ENCODE results near the gene LPCAT4.
"Not testable (repeated sequence)": the region's sequence is repeated elsewhere in the genome, so short reads cannot be mapped to it uniquely, and the experiment has no call there.

LPCAT4 gene

GRCh38 chr15:34362047-34362773 lies 4.8 kb downstream of the LPCAT4 start:
- FAIRE-seq (no peak), DNase-seq (ENCODE audit: low spot score) (no peak)

GRCh38 chr15:34361278-34361677 lies 5.7 kb downstream of the LPCAT4 start:
- FAIRE-seq (no peak), DNase-seq (ENCODE audit: low spot score) (no peak)

- DNase-seq (ENCODE audit: low spot score) (no peak), FAIRE-seq (no peak)
Measured at GRCh38 chr15:34360298-34360697, 6.7 kb downstream of the LPCAT4 start.

- FAIRE-seq (no peak), DNase-seq (ENCODE audit: low spot score) (no peak)
Measured at GRCh38 chr15:34359416-34359815, 7.6 kb downstream of the LPCAT4 start.

- FAIRE-seq (no peak), DNase-seq (ENCODE audit: low spot score) (no peak)
Measured at GRCh38 chr15:34358948-34359347, 8.0 kb downstream of the LPCAT4 start.

- FAIRE-seq = no peak
- DNase-seq (ENCODE audit: low spot score) = no peak
Measured at GRCh38 chr15:34358367-34358766, 8.6 kb downstream of the LPCAT4 start.

- FAIRE-seq = no peak
- DNase-seq (ENCODE audit: low spot score) = no peak
Measured at GRCh38 chr15:34357653-34358052, 9.3 kb downstream of the LPCAT4 start.

GRCh38 chr15:34355241-34355640 lies 11.8 kb downstream of the LPCAT4 start:
- DNase-seq (ENCODE audit: low spot score) = no peak

GRCh38 chr15:34354286-34354685 lies 12.7 kb downstream of the LPCAT4 start:
- no peak for DNase-seq (ENCODE audit: low spot score)
- FAIRE-seq = no peak

More at GRCh38 chr15:34355241-34355640, 11.8 kb downstream of the LPCAT4 start:
- FAIRE-seq = no peak

GRCh38 chr15:34353627-34354026 lies 13.4 kb downstream of the LPCAT4 start:
- FAIRE-seq (no peak), DNase-seq (ENCODE audit: low spot score) (no peak)

GRCh38 chr15:34352996-34353395 lies 14.0 kb downstream of the LPCAT4 start:
- FAIRE-seq; DNase-seq (ENCODE audit: low spot score): not testable (repeated sequence)

GRCh38 chr15:34349769-34350168 lies 17.2 kb downstream of the LPCAT4 start:
- no peak for FAIRE-seq
- no peak for DNase-seq (ENCODE audit: low spot score)

GRCh38 chr15:34348735-34349300 lies 18.2 kb downstream of the LPCAT4 start:
- no peak for DNase-seq (ENCODE audit: low spot score)
- no peak for FAIRE-seq

GRCh38 chr15:34347951-34348638 lies 18.9 kb downstream of the LPCAT4 start:
- FAIRE-seq = no peak
- DNase-seq (ENCODE audit: low spot score) = no peak

GRCh38 chr15:34342737-34343575 lies 24.0 kb downstream of the LPCAT4 start, which contains the start of the genes NOP10 and NUTM1:
NOP10 (minus strand) TSS chr15:34343136; CDS start chr15:34343073, 63 bp downstream.
NUTM1 (plus strand) TSS chr15:34343315; CDS start chr15:34343697, 382 bp downstream.
- DNase-seq (ENCODE audit: low spot score) = peak; percentile 79
- peak; percentile 51 for FAIRE-seq

GRCh38 chr15:34342213-34342736 lies 24.7 kb downstream of the LPCAT4 start:
- DNase-seq (ENCODE audit: low spot score); FAIRE-seq: not testable (repeated sequence)

GRCh38 chr15:34341381-34342212 lies 25.4 kb downstream of the LPCAT4 start:
- DNase-seq (ENCODE audit: low spot score) (no peak), FAIRE-seq (no peak)

- DNase-seq (ENCODE audit: low spot score) = no peak
- FAIRE-seq = no peak
Measured at GRCh38 chr15:34339946-34340345, 27.1 kb downstream of the LPCAT4 start.

GRCh38 chr15:34338347-34338746 lies 28.6 kb downstream of the LPCAT4 start:
- FAIRE-seq (no peak), DNase-seq (ENCODE audit: low spot score) (no peak)

Measured in RCC 7860 (cell line).